NCI-H2227 treated with DMSO at 0.1 percent for 48 hours (cell line): ENCODE measurements around the gene RNF217.
"Not testable (repeated sequence)": the region's sequence is repeated elsewhere in the genome, so short reads cannot be mapped to it uniquely, and the experiment has no call there.

ENCODE experiments used
- DNase-seq: peaks from one replicate; lab custom pipeline; 2025; lab: John Stamatoyannopoulos, UW

RNF217 gene

DNA sequence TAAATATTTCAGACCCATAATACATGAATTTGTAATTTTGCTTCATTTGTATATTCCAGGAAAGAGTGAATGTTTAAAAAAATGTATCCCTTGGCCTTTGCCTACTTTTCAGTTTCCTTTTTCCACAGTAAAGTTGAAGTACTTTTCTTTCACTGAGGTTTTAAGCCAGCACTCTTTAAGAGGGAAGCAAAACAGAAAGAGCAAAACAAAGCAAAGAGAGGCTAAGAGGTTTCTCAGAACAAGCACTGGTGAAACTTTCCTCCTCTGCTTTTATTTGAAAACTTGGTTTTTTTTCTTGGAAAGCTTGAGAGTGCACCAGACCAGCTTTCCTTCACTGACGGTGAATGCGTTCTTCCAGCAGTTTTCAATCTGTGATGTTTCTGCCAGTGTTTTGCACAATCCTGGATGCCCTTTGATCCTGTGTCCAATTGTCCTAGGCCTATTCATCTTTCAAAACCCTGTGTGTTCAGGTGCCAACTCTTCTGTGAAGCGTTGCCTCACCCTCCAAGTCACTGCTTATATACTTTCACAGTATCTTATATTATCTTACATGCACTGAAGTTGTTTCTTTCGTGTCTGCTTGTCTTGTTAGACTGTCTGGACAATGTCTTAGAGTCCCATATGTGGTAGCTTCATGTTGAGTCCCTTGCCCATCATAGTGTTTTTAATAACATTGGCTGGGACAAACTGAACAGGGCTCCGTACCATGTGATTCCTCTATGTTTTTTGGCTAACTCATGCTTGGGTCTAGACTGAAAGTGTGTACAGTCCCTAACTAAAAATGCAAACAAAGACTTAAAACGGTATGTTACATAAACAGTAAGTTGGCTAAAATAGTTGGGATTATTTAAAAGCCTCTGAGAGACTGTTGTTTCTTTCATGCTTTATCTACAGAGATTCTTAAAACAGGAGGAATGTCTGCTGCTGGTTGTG, 1.9 kb downstream of the RNF217 start:
- DNase-seq = no peak

DNA sequence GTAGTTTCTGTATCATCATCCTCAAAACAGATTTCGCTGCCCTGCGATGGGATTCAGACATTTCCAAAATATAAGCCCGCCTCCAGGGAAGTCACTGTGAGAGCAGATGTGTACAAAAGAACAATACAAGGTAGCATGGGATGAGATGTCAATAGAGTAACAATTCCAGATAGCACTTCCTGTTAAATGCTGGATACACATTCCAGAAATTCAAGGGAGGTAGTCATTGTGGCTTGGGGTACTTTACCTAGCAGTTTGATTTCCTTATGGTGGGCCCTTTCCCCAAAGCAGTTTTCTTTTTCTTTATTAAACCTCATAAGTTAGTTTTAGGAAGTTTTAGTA, 2.5 kb downstream of the RNF217 start:
- no peak for DNase-seq

- not testable (repeated sequence) for DNase-seq
Observed at GRCh38 chr6:124965424-124965850, 3.2 kb downstream of the RNF217 start.

DNA sequence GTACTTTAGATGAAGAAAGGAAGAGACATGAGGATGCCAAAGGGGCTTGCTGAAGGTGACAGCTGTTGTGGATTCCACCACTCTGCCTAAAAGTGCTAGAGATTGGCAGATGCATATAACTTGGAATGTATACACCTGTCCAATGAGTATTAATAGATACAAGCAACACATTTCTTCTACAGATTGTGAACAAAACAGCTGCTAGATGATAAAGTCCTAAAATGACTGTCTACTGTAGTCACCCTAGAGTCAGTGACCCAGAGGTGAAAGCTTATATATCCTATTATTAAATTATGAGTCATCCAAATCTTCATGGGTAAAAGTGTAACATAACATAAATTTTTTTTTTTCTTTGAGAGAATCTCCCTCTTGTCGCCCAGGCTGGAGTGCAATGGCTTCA, 5.2 kb downstream of the RNF217 start:
- DNase-seq = no peak

DNA sequence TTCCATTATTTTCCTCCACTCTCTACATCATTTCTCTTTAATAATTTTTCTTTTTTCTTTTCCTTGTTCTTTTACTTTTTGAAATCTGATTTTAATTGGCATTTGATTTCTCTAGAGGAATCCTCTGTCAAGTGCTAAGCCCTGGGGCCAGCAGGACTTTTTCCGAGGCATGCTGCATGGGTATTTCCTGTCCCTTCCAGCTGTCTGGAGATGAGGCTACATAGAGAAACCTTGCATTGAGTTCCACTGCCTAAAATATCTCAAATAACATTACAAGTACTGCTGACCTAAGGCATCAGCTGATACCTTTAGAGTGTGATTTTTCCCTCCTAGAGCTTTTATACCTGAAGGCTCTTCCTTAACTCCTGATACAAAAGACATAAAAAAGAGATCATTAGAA, 6.2 kb downstream of the RNF217 start:
- DNase-seq = no peak

GRCh38 chr6:124970243-124970642, 8.0 kb downstream of the RNF217 start:
- no peak for DNase-seq

- DNase-seq = no peak
Observed at GRCh38 chr6:124970763-124971162, 8.5 kb downstream of the RNF217 start.

DNA sequence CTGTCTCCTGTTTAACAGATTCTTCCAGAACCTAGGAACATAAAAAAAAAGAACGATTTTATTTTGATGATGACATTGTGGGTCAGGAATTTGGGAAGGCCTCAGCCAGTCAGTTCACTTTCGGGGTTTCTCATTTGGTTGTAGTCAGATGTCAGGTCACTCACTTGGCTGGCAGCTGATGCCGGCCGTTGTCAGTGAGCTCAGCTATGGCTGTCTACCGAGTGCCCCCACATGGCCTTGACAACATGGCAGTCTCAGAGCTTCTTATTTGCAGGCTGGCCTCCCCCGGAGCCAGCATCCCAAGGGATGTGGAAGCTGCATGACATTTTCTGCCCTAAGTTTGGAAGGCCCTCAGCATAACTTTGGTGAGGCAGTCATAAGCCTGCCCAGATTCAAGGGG, 11.5 kb downstream of the RNF217 start:
- DNase-seq = no peak

DNA sequence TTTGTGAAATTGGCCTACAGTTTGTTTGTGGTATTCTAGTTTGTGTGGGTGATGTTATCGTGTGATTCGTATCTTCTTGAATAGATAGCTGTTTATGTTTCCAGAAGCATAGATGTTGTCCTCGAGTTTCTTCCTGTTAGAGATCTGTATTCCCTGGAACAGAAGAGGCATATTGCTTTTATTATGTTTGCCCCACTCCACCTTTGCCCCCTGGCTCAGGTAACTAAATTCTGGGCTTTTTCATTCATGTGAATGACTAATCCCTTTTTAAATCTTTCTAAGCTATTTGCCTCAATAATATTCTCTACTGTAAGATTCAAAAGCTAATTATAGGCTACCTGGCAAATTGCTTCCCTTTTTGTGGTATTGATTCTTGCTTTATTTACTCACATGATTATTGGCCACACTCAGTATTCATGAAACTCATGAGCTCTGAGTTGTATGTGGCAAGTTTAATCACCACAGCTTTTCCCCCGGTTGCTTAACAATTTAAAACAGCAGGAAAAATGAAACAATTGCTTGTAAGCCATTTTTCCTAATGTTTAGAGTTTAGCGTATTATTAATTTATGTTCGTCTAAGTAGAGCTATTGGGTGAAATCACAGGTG, 12.6 kb downstream of the RNF217 start:
- no peak for DNase-seq

DNA sequence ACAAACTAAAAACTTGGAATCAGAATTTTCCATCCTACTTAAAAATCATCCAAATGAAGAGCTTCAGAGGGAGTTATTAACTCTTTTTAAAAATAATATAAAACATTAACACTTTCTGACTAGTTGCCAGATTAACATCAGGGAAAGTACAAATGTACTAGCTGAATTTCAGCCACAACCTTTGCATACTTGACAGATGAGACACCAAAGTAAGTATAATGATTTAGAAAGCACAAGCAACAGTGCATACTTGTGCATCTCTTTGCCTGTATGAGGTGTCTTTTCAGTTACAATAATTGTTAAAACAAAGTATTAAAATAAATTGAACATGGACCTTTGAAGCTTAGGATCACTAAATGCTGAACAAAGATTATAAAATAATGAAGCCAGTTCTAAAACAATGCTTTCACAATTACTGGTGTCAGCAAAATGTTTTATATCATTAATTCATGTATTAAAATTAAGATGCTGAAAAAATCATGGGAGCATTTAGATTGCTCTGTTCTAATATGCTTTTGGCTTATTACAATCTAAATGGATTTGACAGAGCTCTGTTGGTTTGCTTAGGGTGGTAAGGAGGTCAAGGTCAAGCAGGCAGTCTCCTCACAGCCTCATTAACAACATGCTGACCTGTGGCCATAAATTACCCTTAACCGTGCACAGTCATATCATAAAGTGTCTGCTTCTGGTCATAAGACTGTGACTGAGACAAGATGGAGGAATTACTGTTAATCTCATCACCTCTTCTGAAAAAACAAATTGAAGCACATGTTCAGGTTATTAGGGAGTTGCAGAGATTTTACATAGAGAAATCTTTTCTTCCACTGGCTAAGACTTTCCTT, 15.1 kb downstream of the RNF217 start:
- DNase-seq = no peak

GRCh38 chr6:124978451-124979293, 16.4 kb downstream of the RNF217 start:
- DNase-seq = no peak

DNA sequence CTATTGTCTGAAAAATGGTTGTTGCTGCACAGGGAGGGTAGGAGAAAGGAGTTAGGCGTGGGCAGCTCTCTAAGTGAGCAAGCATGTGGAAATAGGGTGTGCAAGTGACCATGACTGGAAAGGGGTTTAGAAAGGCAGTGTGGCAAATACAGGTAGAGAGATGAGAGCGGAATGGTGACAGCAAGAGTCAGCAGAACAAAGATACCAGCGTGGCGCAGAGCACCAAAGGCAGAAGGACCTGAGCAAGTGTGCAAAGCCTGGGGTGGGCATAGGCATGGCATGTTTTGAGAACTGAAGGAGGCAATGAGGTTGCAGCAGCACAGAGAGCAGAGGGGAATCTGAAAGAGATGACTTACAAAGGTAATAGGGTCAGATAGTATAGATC, 17.0 kb downstream of the RNF217 start:
- DNase-seq = no peak

GRCh38 chr6:124982669-124983068, 20.4 kb downstream of the RNF217 start:
- DNase-seq = no peak

DNA sequence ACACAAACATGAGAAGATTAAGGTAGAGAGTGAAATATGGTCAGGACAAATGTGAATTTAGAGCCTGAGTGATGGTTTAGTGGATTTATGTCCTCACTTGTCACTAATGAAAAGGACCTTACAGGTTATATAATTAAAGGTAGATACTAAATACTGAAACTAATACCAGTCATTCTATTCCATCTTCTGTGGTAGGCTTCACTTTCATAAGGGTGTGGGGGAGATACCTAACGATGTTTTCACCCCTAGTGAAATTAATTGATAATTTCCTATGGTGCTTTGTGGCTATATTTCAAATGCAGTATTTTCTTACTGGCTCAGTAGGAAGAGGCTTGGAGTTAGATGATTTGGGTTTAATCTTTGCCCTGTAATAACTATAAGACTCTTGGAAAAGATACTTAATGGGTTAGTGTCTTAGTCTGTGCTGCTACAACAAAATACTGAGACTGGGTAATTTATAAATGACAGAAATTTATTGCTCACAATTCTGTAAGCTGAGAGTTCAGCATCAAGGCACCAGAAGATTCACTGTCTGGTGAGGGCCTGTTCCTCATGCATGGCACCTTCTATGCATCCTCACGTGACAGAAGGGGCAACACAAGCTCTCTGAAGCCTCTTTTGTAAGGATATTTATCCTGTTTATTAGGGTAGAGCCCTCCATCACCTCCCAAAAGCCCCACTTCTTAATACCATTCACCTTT, 21.3 kb downstream of the RNF217 start:
- no peak for DNase-seq

DNA sequence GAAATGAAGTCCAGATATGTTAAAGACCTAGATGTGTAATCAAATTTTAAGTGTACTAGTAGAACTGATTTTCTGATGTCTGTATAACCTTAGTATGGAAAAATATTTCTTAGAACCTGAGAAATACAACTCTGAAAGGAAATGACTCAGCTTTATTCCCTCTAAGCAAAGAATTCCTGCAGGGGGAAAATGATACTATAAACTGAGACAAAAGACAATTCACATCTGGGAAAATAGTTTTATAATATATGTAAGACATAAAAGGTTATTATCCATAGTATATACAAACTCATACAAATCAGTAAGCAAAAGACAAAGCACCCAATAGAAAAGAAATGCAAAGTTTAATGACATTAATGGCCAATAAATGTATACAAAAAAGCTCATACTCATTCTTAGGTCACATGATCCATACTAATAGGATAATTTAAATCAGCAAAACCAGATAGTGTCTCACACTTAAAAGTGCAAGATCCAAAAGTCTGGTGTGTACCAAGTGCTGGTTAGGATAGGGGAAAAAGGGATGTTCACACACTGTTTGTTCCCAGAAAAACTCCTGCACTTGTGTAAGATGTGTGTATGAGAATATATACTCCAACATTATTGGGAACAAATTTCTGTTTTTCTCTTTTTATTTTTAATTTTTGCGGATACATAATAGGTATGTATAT, 22.6 kb downstream of the RNF217 start:
- no peak for DNase-seq

- no peak for DNase-seq
Observed at GRCh38 chr6:124986164-124986563, 23.9 kb downstream of the RNF217 start.

GRCh38 chr6:124987291-124987690, 25.1 kb downstream of the RNF217 start:
- no peak for DNase-seq

GRCh38 chr6:124987999-124988591, 25.9 kb downstream of the RNF217 start:
- DNase-seq = no peak

- DNase-seq = no peak
Observed at GRCh38 chr6:124989136-124989983, 27.1 kb downstream of the RNF217 start.
